Activated B cell treated with CpG ODN at 0.5 μM for 24 hours (primary cell): Measurements from ENCODE around the gene ST6GALNAC6. TPM values are rescaled to one million over a fixed set of nuclear protein-coding genes. Genes with fewer than 3 reads are reported as not detected.
A peak's percentile ranks its signal among the peaks of the same experiment; 100 is the strongest.

Experiments used
- ATAC-seq: fragments of 200-7000 bp; cut with Tn5 transposase; one replicate; pipeline ENCODE4 v1.10.0; 2021; ENCODE audit warnings: low read depth, mild to moderate bottlenecking, moderate library complexity
- CTCF ChIA-PET: fragments of 350-600 bp; sonication (Branson Sonifier 250); formaldehyde crosslinking; loops from one replicate; lab custom pipeline; 2021; ENCODE audit warnings: antibody characterized with exemption; lab: Charles Lee
- POLR2A ChIA-PET: fragments of 350-600 bp; sonication (Branson Sonifier 250); formaldehyde crosslinking; loops from one replicate; lab custom pipeline; 2021; ENCODE audit warnings: antibody characterized with exemption; lab: Charles Lee
- DNase-seq: peaks from one replicate; pipeline ENCODE4 v3.0.0; 2022
- H3K27ac Mint-ChIP-seq: one replicate; pipeline ENCODE4 v1.8.0; 2020; ENCODE audit warnings: mixed read lengths
- H3K27me3 Mint-ChIP-seq: one replicate; pipeline ENCODE4 v1.8.0; 2021; ENCODE audit warnings: mixed read lengths
- H3K36me3 Mint-ChIP-seq: one replicate; pipeline ENCODE4 v1.8.0; 2021; ENCODE audit warnings: low read depth, mixed read lengths
- H3K4me1 Mint-ChIP-seq: one replicate; pipeline ENCODE4 v1.8.0; 2021; ENCODE audit warnings: mixed read lengths
- H3K4me3 Mint-ChIP-seq: one replicate; pipeline ENCODE4 v1.8.0; 2020; ENCODE audit warnings: mild to moderate bottlenecking, mixed read lengths
- H3K9me3 Mint-ChIP-seq: one replicate; pipeline ENCODE4 v1.8.0; 2020; ENCODE audit warnings: mixed read lengths
- CTCF ChIP-seq: fragments of 200-600 bp; IDR thresholded peaks from one replicate; pipeline ENCODE4 v1.8.0; 2022; ENCODE audit warnings: antibody characterized with exemption, mild to moderate bottlenecking
- intact Hi-C: fragments of 100-400 bp; cut with micrococcal nuclease; formaldehyde crosslinking; loops from one replicate; pipeline ENCODE4 v1.15.1; 2024
- total RNA-seq: library from RNA; stranded (reverse); gene quantifications from 2 replicates; pipeline ENCODE4 v1.2.3, GENCODE V29; 2022

Gene ST6GALNAC6
- total RNA-seq, 1 donor from 2014 or later: 47.5 TPM

DNA sequence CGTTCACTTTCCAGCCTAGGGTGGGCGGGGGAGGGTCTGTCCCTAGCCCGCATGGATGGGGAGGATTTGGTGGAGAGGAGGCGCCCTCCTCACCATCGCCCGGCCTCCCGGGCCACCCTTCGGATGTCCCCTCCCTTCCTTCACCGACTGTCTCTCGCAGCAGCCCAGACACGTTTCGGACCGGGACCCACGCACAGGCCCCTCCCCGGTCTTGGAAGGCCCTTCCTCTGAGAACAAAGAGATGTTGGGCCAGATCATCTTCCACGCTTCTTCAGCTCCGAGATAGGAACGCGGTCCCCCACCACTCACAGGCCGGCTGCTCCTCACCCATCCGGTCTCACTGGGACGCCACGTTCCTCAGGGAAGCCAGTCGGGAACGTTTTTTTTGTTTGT lies 38.9 kb upstream of the ST6GALNAC6 start:
- intact Hi-C loops: no loop called here
- CTCF ChIA-PET: interaction anchor here (7.3 kb wide), 1 partner anchor 98 kb away, joined by 160 read pairs; no protein-coding TSS in a partner anchor
- Mint-ChIP-seq H3K36me3 (peaks cover 53% of the 10 kb centered on the region), H3K4me1 (peaks cover 43% of the 10 kb centered on the region), H3K9me3 (no peaks in the 10 kb centered on the region), H3K27me3 (no peaks in the 10 kb centered on the region), H3K27ac (peak overlapping the region; percentile 94), H3K4me3 (peak overlapping the region; percentile 94)
- ATAC-seq: no peak
- no peak for DNase-seq
- TF ChIP-seq CTCF: no peak
- POLR2A ChIA-PET: interaction anchor here (0.6 kb wide), 1 partner anchor 205 kb away, joined by 5 read pairs; no protein-coding TSS in a partner anchor

DNA sequence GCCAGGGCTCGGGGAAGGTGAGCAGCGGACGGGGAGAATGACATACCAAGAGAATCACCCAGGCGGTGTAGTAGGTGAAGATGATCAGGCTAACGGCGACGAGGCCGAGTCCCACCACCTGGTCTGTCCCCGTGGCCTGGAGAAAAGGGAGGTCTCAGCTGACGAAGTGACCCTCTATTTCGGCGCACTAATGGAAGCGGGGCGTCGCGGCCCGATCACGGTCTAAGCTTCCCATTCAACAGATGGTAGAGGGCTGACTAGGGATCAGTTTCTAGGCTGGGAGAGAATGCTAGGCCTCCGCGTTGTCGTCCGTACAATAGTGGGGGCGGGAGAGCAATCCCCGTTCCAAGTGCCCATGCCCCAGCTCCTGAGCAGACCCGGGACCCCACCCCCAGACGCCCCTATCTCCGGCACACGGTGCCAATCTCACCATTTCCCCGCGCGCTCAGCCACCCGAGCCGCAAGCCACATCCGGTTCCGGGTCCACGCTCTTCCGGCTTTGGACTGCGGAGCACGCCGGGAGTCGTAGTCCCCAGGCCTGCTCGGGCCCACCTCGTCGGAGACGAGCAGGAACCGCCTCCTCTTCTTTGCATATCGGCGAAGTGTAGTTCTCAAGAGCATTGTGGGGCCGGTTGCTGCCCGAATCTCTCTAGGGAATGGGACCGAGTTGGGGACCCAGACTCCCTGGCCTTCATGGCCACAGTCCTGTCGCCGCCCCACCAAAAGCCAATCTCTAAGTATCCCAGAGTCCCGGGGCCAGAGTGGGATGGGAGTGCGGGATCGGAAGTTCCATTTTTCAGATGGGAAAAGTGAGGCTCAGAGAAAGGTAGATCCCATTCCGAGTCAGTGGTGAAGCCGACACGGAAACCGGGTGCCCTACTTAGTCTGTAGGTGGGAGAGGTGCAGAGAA lies 38.2 kb upstream of the ST6GALNAC6 start, which contains the start of gene DPM2:
DPM2 (minus strand) TSS at position 467 of the 910 bp plus-strand sequence; CDS start at position 433, 34 bp downstream.
- no peak for TF ChIP-seq CTCF
- Mint-ChIP-seq H3K4me1 (peaks cover 37% of the 10 kb centered on the region), H3K4me3 (peak within 1 kb of the TSS; percentile 94), H3K9me3 (no peaks in the 10 kb centered on the region), H3K27me3 (no peaks in the 10 kb centered on the region), H3K36me3 (peaks cover 51% of the 10 kb centered on the region), H3K27ac (peak within 1 kb of the TSS; percentile 94)
- ChIA-PET POLR2A (interaction anchor here (0.5 to 1.6 kb wide), 12 partner anchors 14 to 438 kb away, joined by 3 to 8 read pairs (median 4); partner anchors contain the start of genes EEIG1, PTGES2 and SLC25A25), CTCF (interaction anchor here (0.6 to 1.0 kb wide), 2 partner anchors 16 to 451 kb away, joined by 4 to 6 read pairs; no protein-coding TSS in a partner anchor)
- ATAC-seq (peak; percentile 96), DNase-seq (peak; percentile 82)
- intact Hi-C loops: loop anchor here (1.0 kb wide), 1 partner anchor 20 kb away; the partner anchor contains the start of gene ST6GALNAC4

GRCh38 chr9:127937056-127937387 lies 37.6 kb upstream of the ST6GALNAC6 start:
- peaks cover 36% of the 10 kb centered on the region for H3K4me1 Mint-ChIP-seq
- no peak for DNase-seq
- intact Hi-C loops: loop anchor here (1.0 kb wide), 1 partner anchor 20 kb away; the partner anchor contains the start of gene ST6GALNAC4
- TF ChIP-seq CTCF: no peak
- H3K27me3 Mint-ChIP-seq: no peaks in the 10 kb centered on the region
- CTCF ChIA-PET: interaction anchor here (0.6 to 1.0 kb wide), 2 partner anchors 16 to 450 kb away, joined by 4 to 6 read pairs; no protein-coding TSS in a partner anchor
- peaks cover 46% of the 10 kb centered on the region for H3K36me3 Mint-ChIP-seq
- POLR2A ChIA-PET: interaction anchor here (0.7 to 1.6 kb wide), 9 partner anchors 13 to 191 kb away, joined by 3 to 7 read pairs (median 4); partner anchors contain the start of genes EEIG1, PTGES2 and SLC25A25
- peak overlapping the region; percentile 94 for H3K4me3 Mint-ChIP-seq
- peak overlapping the region; percentile 94 for H3K27ac Mint-ChIP-seq
- ATAC-seq: no peak
- H3K9me3 Mint-ChIP-seq: no peaks in the 10 kb centered on the region

DNA sequence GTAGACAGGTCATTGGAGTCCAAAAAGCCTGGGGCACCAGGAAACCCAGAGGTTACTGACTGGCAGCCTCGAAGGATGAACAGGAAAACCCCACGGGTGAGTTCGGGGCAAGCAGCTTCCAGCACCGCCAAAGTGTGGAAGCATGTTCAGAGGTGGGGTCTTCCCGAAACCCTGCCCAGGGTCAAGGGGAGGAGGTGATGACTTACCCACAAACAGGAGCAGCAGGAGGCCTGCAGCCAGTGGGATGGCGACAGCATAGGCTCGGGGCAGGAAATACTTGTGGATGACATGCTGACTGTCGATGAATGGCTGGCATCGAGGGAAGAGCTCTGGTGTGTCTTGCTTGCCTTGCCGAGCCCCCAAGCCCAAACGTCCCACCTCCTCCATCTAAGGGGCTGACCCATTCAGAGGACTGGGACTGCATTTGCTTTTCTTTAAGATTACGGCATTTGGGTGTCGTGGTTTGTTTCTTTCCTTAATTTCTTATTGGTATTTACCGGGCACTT lies 37.0 kb upstream of the ST6GALNAC6 start:
- ChIA-PET POLR2A (interaction anchor here (0.9 to 1.6 kb wide), 5 partner anchors 19 to 191 kb away, joined by 3 to 7 read pairs (median 5); partner anchors contain the start of genes EEIG1 and PTGES2), CTCF (no interaction called here)
- no peak for TF ChIP-seq CTCF
- Mint-ChIP-seq H3K4me3 (peak overlapping the region; percentile 94), H3K27ac (no peak overlapping the region), H3K4me1 (peaks cover 40% of the 10 kb centered on the region), H3K27me3 (no peaks in the 10 kb centered on the region), H3K9me3 (no peaks in the 10 kb centered on the region), H3K36me3 (peaks cover 41% of the 10 kb centered on the region)
- ATAC-seq (no peak), DNase-seq (no peak)
- intact Hi-C loops: no loop called here
